GM21515 (cell line): Measurements from ENCODE around the gene CHD2.
"Not testable (repeated sequence)": the region's sequence is repeated elsewhere in the genome, so short reads cannot be mapped to it uniquely, and the experiment has no call there.

Source experiments
- ATAC-seq: cut with Tn5 transposase; IDR thresholded peaks from one replicate; pipeline ENCODE4 v1.9.1; 2021; ENCODE audit not compliant: unreplicated experiment

The CHD2 gene

DNA sequence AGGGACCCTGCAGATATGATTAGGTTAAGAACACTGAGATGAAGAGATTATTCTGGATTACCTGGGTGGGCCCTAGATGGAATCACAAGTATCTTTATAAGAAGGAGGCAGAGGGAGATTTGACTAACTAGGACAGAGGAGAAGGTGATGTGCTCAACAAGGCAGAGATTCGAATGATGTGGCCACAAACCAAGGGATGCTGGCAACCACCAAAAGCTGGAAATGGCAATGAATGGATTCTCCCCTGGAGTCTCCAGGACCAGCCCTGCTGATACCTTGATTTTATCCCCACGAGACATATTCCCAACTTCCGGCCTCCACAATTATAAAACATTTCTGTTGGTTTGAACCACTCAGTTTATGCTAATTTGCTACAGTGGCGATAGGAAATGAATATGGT, 146.0 kb downstream of the CHD2 start:
- ATAC-seq: no peak

DNA sequence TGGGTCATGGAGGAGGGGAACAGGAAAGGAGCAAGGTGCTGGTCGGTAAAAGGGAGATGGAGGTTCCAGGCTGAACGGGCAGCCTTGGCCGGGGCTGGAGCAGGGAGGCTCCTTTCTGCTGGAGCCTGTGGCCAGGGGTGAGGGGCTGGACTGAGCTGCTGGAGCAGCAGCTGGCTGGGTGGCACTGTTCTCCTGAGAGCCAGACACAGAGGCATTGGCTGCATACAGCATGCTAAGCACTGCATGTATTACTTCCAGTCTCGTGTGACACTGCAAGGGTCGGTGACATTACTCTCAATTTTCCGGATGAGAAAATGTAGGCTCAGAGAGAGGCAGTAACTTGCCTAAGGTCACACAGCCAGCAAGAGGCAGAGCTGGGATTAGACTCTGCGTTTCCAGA, 146.6 kb downstream of the CHD2 start:
- no peak for ATAC-seq

DNA sequence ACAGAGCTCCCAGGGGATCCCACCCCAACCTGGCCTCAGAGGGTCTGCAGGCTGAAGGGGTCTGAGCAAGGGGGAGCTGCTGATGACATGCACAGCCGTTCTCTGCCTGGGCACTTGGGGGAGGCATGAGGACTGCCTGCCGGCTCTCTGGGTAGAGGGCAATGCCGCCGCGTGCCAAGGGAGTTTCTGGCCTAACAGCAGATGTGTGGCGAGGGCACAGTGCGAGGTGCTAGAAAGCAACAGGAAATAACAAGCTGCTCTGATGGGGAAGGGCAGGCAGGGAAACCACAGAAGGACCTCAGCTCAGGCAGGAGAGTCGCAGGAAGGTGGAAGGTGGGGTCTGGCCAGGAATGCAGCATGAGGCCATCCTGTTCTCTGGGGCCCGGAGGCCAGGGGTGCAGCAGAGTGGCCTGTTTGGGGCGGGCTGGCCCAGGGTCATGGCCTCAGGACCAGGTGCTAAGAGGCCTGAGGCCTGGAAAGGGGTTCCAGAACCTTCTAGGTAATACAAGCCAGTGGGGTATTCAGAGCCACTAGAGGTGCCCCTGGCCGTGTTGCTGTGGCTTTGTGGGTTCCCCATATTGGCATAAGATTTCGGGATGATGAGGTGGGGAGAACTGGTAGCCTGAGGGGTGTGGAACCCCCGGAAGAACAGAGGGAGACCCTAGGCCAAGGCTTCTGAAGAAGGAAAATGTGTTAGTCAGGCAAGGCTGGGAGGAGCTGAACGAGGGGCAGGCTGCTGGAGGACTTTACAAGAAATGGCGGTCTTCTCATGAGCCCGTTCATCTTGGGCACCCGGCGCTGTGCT, 147.7 kb downstream of the CHD2 start:
- ATAC-seq: no peak

DNA sequence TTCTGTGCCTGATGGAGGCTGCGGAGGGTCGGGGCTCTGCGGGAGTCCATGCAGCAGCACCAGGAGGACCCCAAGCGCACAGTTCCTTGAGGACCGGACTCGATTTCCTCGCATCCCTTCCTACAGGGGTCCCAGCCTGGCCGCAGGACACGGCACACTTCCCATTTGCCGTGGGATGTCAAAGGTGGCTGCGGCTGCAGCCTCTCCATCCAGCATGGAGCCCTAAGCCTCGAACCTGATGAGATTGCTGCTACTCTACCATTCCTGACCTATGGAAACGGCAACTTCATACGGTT, 148.2 kb downstream of the CHD2 start:
- ATAC-seq: no peak

DNA sequence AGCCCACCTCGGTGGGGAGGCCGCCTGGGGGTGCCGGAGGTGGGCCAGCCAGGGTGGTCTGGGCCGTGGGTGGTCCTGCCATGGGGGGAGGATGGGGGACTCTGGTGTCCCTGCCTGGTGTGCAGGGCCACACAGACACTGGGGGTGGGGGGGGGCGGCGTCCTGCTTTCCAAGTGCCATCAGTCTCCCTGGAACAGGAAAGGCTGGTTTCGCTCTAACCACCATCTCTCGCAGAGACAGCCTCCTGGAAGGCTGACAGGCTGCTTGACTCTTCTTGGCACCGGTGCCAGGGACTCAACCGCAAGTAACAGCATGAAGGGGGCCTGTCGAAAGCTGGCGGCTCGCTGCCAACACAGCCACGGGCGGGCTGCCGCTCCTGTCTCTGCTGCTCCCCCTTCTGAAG, 148.6 kb downstream of the CHD2 start:
- no peak for ATAC-seq

DNA sequence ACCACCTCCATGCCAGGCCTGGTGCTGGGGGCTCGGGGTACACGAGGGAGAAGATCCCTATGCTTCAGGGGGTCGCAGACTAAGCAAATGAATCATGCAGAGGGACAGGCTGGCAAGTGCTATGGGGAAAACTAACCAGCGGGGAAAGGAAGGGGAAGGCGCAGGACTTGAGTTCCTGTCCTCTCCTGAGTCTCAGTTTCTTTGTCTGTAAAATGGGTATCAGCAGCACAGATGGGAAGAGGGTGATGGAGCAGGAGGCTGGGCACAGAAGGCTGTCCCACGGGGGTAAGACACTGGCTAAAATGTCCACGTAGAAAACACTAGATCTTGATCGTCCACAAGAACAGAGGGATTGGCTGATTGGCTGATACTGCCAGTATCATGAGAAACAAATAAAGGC, 149.1 kb downstream of the CHD2 start:
- ATAC-seq: no peak

DNA sequence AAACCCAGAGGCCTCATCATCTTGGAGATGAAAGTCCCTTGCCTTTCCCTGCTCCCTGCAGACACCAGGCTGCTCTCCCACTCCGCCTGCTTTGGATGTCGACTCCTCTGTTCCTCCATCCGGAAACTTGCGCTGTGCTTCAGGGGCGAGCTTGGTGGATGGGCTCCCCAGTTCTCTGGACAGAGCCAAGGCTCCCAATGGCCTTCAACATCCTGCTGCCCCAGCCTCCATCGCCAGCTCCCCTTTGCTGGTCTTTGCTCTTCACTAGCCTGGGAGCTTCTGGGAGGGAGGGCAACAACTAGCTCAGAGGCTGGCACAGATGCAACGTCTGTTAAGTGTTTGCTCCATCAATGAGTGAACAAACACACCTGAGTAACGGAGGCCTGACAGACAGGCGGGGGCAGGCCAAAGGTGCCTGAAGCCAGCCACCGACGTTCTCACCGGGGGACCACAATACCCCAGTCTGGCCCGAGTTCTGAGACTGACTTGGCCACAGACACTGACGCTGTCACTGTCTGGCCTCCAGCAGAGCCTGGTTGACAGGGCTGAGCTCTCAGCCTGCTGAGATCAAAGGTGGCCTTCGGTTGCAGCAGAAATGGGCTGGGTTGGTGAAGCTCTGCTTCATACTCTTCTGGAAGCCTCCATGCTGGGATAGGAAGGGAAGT, 149.9 kb downstream of the CHD2 start:
- no peak for ATAC-seq

DNA sequence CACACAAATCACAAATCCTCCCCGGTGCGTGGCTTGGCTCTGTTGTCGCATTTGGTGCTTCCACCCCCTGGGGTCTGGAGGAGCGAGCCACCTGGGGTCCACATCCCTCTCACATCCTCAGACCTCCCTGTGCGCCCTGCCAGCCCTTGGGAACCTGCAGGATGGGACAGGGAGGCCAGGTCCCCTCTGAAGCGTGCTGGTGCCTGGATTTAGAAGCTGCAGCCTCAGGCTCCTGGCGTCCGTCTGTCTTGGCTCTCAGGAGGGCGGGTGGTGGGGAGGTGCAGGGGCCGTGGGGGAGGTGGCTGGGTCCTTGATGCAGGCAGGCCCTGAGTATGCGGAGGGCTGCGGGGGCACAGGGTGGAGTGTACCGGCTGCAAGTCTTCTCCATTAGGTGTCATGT, 150.5 kb downstream of the CHD2 start:
- no peak for ATAC-seq

DNA sequence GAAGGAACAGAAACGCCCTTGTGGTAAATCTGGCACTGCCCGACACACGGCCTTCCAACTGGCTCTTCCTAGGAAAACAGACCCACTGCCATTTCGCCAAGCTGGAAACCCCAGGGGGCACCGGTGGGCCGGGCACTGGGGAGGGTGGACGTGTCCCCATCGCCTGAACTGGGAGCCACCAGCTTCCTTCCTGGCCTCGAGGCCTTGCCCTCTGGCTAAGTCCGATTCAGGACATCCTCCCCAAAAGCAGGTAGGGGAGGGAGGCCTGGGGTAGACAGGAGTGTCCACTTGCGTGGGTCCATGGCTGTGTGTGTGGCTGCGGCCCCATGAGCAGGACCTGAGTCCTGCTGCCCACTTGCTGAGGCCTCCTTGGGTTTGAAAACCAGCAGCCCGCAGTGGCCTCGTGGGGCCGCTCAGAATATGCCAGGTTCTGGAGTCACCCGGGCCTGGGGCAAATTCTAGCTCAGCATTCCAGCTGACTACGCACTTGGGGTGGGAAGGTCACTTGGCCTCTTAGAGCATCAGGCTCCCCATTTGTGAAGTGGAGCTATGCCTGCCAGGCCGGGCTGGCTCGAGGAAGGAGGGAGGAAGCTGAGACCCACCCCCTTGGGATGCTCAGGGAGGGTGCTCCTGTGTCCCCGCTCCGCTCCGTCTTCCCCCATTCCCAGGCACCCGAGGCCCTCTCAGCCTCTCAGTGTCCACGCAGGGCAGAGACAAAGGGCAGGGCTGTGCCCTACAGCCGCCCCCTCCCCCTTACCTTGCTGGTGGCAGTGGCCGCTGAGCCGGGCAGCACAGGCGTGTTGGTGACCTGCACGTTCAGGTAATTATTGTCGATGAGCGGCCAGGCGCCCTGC, 151.3 kb downstream of the CHD2 start:
- no peak for ATAC-seq

DNA sequence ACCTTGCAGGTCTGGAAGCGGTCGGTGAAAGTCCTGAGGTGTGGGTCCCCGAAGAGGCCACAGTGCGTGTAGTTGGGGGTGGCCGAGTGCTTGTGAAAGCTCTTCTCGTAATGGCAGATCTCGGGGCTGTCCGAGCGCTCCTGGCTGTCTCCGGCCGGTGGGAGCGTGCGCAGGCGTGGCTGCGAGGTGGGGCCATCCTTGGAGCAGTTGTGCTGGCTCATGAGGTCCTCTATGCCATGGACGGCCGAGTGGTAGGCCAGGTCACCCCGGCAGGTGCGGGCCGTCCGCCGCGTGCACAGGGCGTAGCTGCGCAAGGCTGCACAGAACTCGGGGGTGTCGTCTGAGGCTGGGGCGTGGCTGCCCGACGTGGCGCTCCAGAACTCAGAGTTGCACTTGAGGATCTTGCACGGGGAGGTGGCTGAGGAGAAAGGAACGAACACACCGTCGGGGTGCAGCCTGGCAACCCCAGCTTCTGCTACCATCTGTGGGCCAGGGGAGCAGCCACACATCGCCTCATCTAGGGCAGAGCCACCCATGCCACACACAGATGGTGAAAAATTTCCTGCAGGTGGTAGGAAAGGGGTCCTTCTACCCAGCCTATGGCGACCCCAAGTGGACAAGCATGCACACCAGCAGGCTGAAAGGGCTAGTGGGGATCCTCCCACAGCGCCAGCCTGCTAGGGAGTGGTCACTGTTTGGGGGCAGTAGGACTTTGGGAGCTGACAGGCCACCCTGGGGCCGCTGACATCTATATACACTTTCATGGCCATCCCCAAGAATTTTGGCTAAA, 152.2 kb downstream of the CHD2 start:
- no peak for ATAC-seq

DNA sequence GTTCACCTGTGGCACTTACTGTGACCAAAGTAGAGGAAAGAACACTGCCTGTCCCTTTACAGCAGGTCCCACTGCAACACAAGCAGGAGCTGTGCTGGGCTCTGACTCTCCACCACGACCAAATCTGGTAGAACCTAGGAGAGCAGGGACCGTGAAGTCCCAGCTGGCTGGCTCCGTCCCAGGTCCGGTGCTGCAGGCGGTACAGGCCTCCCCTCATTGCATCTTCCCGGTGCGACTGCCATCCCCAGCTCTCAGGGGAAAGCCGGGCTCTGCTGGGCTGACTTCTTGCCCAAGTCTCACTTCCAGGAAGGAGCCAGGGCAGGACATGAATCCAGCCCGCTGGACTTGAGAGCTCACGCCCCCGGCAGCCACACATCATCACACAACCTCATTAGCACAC, 155.1 kb downstream of the CHD2 start:
- ATAC-seq: no peak

DNA sequence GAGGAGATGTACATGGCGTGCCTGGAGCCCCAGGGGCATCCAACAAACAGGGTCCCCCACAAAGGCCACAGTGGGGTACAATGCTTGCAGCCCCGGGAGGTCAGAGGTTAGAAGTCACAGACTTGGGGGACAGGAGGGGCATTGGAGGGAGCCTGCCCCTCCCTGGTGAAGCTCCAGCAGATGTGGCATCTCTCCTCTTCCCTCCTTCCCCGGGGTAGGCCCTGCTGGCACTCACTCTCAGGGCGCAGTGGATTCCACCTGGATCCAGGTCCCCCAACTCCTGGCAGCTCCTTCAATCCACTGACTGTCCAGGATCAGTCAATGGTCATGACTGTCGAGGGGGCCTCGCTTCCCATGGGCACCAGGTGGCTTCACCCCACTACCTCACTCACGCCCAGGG, 156.7 kb downstream of the CHD2 start:
- ATAC-seq: no peak

DNA sequence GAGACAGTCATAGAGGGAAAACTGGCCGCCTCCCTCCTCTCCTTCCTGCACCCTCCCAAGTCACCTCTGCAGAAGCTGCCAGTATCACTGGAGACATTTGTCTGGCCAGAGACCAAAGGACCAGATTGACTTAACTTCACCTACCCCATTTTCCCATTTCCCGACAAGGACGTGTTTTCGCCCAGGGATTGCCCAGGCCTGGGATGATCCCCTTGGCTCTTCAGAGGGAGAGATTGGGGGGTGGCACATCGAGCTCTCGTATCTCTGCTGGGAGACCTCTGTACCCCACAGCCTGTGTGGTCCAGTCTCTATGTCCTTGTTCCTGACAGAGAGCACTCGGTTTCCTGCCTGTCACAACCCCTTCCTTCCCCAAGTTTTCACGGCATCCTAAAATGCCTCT, 157.5 kb downstream of the CHD2 start:
- ATAC-seq: no peak

DNA sequence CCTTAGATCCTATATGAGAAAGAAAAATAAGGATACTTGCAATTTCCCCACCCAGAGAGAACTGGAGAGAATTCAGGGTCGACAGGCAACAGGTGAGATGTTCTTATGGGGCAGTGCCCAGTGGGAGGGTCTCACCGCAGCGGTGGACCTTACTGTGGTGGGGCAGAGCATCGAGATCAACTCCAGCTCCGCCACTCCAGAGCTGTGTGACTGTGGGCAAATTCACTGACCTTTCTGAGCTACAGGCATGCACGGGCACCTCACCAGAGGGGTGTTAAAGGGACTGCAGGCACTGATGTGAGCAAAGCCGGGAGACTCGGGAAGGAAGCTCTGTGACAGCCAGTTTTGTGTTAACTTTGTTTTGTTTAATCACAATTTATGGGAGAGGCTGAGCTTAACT, 158.0 kb downstream of the CHD2 start:
- no peak for ATAC-seq

DNA sequence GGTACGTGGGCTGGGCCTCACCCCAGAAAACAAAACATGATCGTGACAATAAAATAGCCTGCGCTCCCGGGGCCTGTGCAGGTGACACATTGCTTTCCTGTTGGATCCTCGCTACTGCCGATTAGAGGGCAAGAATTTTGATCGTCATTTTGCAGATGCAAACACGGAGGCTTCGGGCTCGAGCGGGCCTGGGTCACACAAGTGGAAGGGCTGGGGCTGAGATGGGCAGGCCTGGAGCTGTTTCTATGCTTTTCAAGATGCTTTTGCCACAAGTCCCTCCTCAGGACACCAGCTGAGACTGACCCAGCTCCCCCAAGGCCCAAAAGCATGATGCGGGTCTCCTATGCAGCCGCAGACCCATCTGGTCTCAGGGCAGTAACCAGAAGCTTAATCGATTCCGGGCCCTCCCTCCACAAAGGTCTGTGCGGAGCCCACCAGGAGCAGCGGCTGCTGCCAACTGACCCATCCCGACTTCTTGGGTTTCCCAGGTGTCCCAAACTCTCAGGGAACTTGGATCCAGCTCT, 158.8 kb downstream of the CHD2 start:
- no peak for ATAC-seq

DNA sequence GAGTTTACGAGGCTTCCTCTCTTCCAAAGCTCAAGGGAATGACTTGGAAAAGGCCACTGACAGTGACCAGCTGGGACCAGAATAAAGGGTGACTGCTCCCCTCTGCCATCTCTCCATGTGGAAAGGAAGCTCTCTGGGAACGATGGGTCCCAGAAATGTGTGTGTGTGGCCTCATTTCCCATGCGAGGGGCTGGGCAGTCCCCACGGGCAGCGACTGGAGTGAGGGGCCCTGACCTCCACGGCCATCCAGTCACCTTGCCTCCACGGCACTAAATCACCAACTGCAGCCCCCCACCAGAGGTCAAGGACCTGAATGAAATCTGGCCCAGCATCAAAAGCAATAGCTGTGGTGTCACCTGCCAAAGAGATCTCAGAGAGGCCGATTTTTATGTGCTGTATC, 159.3 kb downstream of the CHD2 start:
- ATAC-seq: no peak

DNA sequence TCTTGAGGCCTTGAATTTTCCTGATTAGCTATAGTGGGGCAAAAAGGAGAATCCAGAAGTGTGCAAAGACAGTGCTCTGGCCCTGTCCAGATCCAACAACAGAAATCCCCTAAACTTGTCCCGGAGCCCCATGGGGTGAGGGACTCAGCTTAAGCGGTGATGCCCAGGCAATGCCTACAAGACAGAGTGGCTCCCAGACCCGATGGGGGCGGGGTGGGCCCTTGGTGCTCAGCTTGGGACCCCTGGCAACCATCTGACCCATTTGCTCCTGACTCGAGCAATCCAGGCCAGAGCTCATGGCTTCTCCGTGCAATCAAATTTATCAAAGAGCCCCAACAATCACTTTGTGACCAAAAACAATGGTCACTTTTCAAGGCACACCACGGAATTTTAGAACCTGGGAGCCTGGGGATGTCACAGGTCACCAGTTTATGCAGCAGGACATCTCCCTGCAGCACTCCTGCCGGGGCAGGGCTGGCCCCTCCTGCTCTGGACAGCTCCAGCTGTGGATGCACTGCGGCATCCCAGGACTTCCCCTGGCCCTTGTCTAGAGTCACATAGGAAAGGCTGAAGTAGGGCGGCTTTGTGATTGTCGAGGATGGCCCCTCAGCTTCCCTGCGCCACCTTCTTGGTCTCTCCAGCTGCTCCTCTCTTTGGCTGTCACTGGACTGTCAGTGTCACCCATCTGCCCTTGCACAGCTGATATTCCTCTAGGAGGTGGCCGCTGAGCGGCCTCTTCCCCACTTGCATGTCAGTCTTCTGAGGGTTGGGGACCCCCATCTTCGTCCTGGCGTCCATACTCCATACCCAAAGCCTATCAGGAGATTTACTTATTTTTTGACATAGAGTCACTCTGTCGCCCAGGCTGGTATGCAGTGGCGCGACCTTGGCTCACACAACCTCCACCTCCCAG, 160.5 kb downstream of the CHD2 start:
- no peak for ATAC-seq

DNA sequence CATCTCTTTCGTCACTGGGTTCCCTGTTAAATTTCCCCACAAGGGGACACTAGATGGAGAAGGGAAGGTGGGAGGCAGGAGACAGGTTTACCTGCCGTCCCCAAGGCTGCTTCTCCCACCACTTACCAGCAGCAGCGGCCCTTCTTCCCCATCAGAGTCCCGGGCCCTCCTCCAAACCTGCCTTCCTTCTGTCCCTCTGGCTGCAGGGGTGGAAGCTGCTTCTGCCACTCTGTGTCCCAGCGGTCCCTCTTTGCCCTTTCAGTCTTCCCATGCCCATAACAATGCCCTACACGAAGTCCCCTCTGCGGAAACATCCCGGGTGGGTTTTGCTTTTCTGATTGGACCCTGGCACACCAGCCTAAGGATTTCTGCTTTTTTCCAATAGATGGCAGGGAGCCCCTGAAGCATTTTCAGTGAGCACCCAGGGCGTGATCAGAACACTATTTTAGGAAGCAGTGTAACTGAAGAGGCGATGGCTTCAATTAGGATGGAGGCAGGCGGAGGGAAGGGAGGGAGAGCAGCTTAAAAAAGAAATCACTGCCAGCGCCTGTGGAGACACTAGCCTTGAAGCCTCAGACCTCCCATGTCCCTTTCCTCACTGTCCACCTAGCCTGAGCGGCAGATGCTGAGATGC, 162.6 kb downstream of the CHD2 start:
- not testable (repeated sequence) for ATAC-seq

DNA sequence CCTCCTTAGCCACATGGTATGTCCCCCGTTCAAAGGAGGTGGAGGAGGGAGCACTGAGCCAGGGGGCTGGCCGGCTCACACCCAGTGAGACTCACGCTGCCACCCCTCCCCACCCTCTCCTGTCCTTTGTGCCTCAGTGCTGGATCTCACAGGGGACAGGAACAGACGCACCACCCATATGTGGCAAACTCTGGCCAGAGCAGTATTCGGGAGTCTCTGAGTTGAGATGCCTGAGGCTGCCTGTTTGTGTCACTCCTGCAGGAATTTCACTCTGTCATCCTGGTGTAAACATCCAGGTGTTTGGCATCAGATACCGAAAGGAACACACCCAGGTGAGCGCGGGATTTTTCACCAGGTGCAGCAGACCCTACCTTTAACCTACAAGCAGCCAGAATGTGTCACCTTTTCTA, 163.1 kb downstream of the CHD2 start:
- no peak for ATAC-seq
